ENCODE results near the gene ZNF594. TPM values are rescaled to one million over a fixed set of nuclear protein-coding genes. Genes with fewer than 3 reads are reported as not detected.

ZNF594 gene
- total RNA-seq, 3 donors from 2014 or later, result 9.4 to 27.7 (median 22.6) TPM

- no peak overlapping the region for H3K4me3 ChIP-seq
- no peaks in the 10 kb centered on the region for H3K36me3 ChIP-seq
- TF ChIP-seq CTCF (IDR thresholded peaks at IDR 0.05) (no peak), POLR2A (IDR thresholded peaks at IDR 0.05) (no peak), POLR2AphosphoS5 (IDR thresholded peaks at IDR 0.05) (no peak)
- H3K27ac ChIP-seq, result no peak overlapping the region
- H3K9me3 ChIP-seq, result no peaks in the 10 kb centered on the region
- DNase-seq (ENCODE audit: low spot score in 2 of 2), result no peak
- H3K4me1 ChIP-seq, result no peaks in the 10 kb centered on the region
- intact Hi-C loops (cut with DNase I; ENCODE audit: low total_unique reads), result no loop called here
- H3K27me3 ChIP-seq, result no peaks in the 10 kb centered on the region
Observed at GRCh38 chr17:5209396-5209795, 17.7 kb upstream of the ZNF594 start.

- Histone ChIP-seq H3K4me3 (no peak overlapping the region), H3K27ac (no peak overlapping the region), H3K4me1 (no peaks in the 10 kb centered on the region), H3K27me3 (no peaks in the 10 kb centered on the region), H3K36me3 (no peaks in the 10 kb centered on the region), H3K9me3 (no peaks in the 10 kb centered on the region)
- no peak for DNase-seq (ENCODE audit: low spot score in 2 of 2)
- intact Hi-C loops (cut with DNase I; ENCODE audit: low total_unique reads), result no loop called here
- TF ChIP-seq POLR2AphosphoS5 (IDR thresholded peaks at IDR 0.05) (no peak), CTCF (IDR thresholded peaks at IDR 0.05) (no peak), POLR2A (IDR thresholded peaks at IDR 0.05) (no peak)
Observed at GRCh38 chr17:5203908-5204294, 12.2 kb upstream of the ZNF594 start.

- Histone ChIP-seq H3K36me3 (no peaks in the 10 kb centered on the region), H3K27ac (no peak overlapping the region), H3K4me3 (no peak overlapping the region), H3K27me3 (no peaks in the 10 kb centered on the region), H3K4me1 (no peaks in the 10 kb centered on the region), H3K9me3 (no peaks in the 10 kb centered on the region)
- no peak for DNase-seq (ENCODE audit: low spot score in 2 of 2)
- no peak for TF ChIP-seq POLR2A (IDR thresholded peaks at IDR 0.05)
- TF ChIP-seq POLR2AphosphoS5 (IDR thresholded peaks at IDR 0.05), result no peak
- TF ChIP-seq CTCF (IDR thresholded peaks at IDR 0.05), result no peak
- intact Hi-C loops (cut with DNase I; ENCODE audit: low total_unique reads), result no loop called here
Observed at GRCh38 chr17:5203178-5203907, 11.7 kb upstream of the ZNF594 start.

- intact Hi-C loops (cut with DNase I; ENCODE audit: low total_unique reads), result no loop called here
- no peak for TF ChIP-seq POLR2AphosphoS5 (IDR thresholded peaks at IDR 0.05)
- TF ChIP-seq POLR2A (IDR thresholded peaks at IDR 0.05), result no peak
- TF ChIP-seq CTCF (IDR thresholded peaks at IDR 0.05), result no peak
- Histone ChIP-seq H3K4me3 (no peak overlapping the region), H3K4me1 (no peaks in the 10 kb centered on the region), H3K36me3 (no peaks in the 10 kb centered on the region), H3K9me3 (no peaks in the 10 kb centered on the region), H3K27ac (no peak overlapping the region), H3K27me3 (no peaks in the 10 kb centered on the region)
- DNase-seq (ENCODE audit: low spot score in 2 of 2), result no peak
Observed at GRCh38 chr17:5201011-5201410, 9.3 kb upstream of the ZNF594 start.

- Histone ChIP-seq H3K27ac (no peak overlapping the region), H3K9me3 (no peaks in the 10 kb centered on the region), H3K36me3 (no peaks in the 10 kb centered on the region), H3K27me3 (no peaks in the 10 kb centered on the region), H3K4me3 (no peak overlapping the region), H3K4me1 (no peaks in the 10 kb centered on the region)
- TF ChIP-seq CTCF (IDR thresholded peaks at IDR 0.05) (no peak), POLR2AphosphoS5 (IDR thresholded peaks at IDR 0.05) (no peak), POLR2A (IDR thresholded peaks at IDR 0.05) (no peak)
- DNase-seq (ENCODE audit: low spot score in 2 of 2), result no peak
- intact Hi-C loops (cut with DNase I; ENCODE audit: low total_unique reads), result no loop called here
Observed at GRCh38 chr17:5200360-5200759, 8.7 kb upstream of the ZNF594 start.

All from breast epithelium (tissue), 4 donors.